Measurements from ENCODE around the gene OR56A1.

Gene OR56A1

GRCh38 chr11:5986885-5987284, 43.7 kb downstream of the OR56A1 start, which contains the start of gene OR52L1:
TSS of gene OR52L1 (minus strand) at chr11:5986985. CDS start at chr11:5986930, 55 bp downstream.
- no peak for DNase-seq

- DNase-seq = no peak
Measured at GRCh38 chr11:5983443-5983842, 47.1 kb downstream of the OR56A1 start.

GRCh38 chr11:5973530-5973929, 57.0 kb downstream of the OR56A1 start:
- no peak for DNase-seq
